KMS-11 (cell line): ENCODE data around the gene CYRIA.

ENCODE experiments used
- H2AFZ ChIP-seq: fragments of 200-600 bp; sonication (generic); 2 replicates; pipeline ENCODE4 v1.6.1; 2016; ENCODE audit warnings: antibody characterized with exemption, mixed run types, low read depth
- H3K27ac ChIP-seq: fragments of 200-600 bp; sonication (generic); 2 replicates; pipeline ENCODE4 v1.6.1; 2016; ENCODE audit warnings: mild to moderate bottlenecking, mixed run types
- H3K27me3 ChIP-seq: fragments of 200-600 bp; sonication (generic); 2 replicates; pipeline ENCODE4 v1.6.1; 2017; ENCODE audit warnings: mild to moderate bottlenecking, low read depth, mixed run types, moderate library complexity; ENCODE audit not compliant: insufficient read depth
- H3K36me3 ChIP-seq: fragments of 200-600 bp; sonication (generic); 2 replicates; pipeline ENCODE4 v1.6.1; 2017; ENCODE audit warnings: mild to moderate bottlenecking, mixed run types; ENCODE audit not compliant: insufficient read depth
- H3K4me1 ChIP-seq: fragments of 200-600 bp; sonication (generic); 2 replicates; pipeline ENCODE4 v1.6.1; 2016; ENCODE audit warnings: mild to moderate bottlenecking, low read depth, mixed run types; ENCODE audit not compliant: poor library complexity, severe bottlenecking
- H3K4me2 ChIP-seq: fragments of 200-600 bp; sonication (generic); 2 replicates; pipeline ENCODE4 v1.7.0; 2016; ENCODE audit warnings: mild to moderate bottlenecking, mixed run types
- H3K4me3 ChIP-seq: fragments of 200-600 bp; sonication (generic); IDR thresholded peaks from 2 replicates; pipeline ENCODE4 v1.6.1; 2017; ENCODE audit warnings: low read depth, low read length, mixed read lengths; ENCODE audit not compliant: insufficient read depth
- H3K79me2 ChIP-seq: fragments of 200-600 bp; sonication (generic); 2 replicates; pipeline ENCODE4 v1.6.1; 2016; ENCODE audit warnings: low read depth, mixed run types; ENCODE audit not compliant: insufficient read depth
- H3K9ac ChIP-seq: fragments of 200-600 bp; sonication (generic); 2 replicates; pipeline ENCODE4 v1.6.1; 2016; ENCODE audit warnings: mild to moderate bottlenecking, mixed run types
- H4K20me1 ChIP-seq: fragments of 200-600 bp; sonication (generic); 2 replicates; pipeline ENCODE4 v1.6.1; 2016; ENCODE audit warnings: mild to moderate bottlenecking, mixed run types; ENCODE audit not compliant: insufficient read depth
- TF ChIP-seq, protein P1 (sequence below): fragments of 200-600 bp; sonication (generic); conservative IDR thresholded peaks from 2 replicates; pipeline ENCODE4 v1.6.1; 2017; ENCODE audit warnings: low read depth, mild to moderate bottlenecking, antibody characterized with exemption, low read length, moderate library complexity, mixed read lengths

Gene CYRIA

DNA sequence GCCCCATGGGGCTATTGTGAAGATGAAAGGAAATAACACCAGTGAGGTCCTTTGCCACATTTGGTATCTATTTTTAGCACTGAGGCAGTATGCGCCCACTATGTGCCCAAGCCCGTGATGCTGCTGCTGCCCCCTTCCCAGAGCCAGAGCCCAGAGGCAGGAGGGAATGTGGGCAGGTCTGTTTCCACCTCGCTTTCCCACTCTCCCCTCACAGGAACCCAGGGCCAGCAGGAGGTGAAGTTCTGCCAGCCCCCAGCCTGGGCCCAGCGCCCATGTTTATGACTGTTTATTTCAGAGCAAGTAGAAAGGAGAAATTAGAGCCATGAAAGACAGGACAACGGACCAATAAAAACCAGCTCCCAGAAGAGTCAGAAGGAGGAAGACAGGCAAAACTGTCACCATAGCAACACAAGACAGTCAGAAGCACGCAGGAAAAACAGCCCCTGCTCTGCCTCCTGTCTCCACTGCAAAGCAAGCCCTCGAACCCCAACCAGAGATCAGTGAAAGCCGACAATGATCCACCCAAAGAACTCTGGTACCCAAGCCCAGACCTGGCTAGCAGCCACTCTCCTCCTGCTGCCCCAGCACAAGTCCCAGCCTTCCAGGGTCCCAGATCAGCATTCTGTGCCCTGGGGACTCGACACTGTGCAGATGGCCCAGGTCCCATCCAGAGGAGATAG is 1.4 kb downstream of the CYRIA start:
- TF ChIP-seq, protein P1, sequence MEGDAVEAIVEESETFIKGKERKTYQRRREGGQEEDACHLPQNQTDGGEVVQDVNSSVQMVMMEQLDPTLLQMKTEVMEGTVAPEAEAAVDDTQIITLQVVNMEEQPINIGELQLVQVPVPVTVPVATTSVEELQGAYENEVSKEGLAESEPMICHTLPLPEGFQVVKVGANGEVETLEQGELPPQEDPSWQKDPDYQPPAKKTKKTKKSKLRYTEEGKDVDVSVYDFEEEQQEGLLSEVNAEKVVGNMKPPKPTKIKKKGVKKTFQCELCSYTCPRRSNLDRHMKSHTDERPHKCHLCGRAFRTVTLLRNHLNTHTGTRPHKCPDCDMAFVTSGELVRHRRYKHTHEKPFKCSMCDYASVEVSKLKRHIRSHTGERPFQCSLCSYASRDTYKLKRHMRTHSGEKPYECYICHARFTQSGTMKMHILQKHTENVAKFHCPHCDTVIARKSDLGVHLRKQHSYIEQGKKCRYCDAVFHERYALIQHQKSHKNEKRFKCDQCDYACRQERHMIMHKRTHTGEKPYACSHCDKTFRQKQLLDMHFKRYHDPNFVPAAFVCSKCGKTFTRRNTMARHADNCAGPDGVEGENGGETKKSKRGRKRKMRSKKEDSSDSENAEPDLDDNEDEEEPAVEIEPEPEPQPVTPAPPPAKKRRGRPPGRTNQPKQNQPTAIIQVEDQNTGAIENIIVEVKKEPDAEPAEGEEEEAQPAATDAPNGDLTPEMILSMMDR = no peak
- Histone ChIP-seq H3K27ac (no peak overlapping the region), H3K4me2 (no peak overlapping the region), H2AFZ (no peak overlapping the region), H4K20me1 (no peaks in the 10 kb centered on the region), H3K9ac (no peak overlapping the region), H3K4me3 (no peak overlapping the region), H3K4me1 (peaks cover 4% of the 10 kb centered on the region), H3K79me2 (no peaks in the 10 kb centered on the region), H3K36me3 (no peaks in the 10 kb centered on the region), H3K27me3 (no peaks in the 10 kb centered on the region)

DNA sequence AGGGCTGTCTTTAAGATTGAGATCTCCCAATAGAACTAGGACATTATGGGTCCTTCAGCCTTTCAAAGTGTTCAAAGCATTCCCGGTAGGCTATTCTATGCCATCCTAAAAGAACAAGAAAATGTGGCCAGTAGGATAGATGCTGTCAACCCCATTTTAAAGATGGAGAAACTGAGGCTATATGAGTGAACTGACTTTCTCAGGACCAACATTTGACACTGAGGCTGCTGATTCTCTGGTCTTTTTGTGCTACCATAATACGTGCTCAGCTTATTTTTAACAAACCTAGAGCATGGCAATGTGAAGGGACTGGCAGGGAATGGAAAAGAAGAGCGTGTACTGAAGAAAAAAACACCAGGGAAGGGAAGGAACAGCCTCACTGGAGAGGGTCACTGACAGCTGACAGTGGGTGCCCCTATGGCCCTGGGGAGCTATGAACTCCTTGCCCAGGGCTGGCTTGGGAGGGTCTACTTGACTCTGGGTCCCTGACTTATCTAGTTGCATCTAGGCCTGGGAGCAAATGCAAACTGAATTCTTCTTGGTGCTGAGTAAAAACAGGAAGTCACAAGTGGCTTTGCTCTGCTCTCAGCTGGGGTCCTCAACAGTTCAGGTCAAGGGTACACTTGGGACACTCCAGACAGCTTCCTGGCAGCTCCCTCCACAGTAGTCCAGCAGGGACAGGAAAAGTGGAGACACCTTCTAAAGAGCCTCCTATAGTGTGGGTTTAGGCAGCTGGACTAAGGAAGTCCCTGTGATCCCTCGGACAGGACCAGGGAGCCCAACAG is 2.3 kb downstream of the CYRIA start:
- Histone ChIP-seq H3K36me3 (no peaks in the 10 kb centered on the region), H3K4me2 (no peak overlapping the region), H3K27me3 (no peaks in the 10 kb centered on the region), H3K9ac (no peak overlapping the region), H3K27ac (no peak overlapping the region), H2AFZ (no peak overlapping the region), H3K4me1 (peaks cover 4% of the 10 kb centered on the region), H3K79me2 (no peaks in the 10 kb centered on the region), H4K20me1 (no peaks in the 10 kb centered on the region), H3K4me3 (no peak overlapping the region)
- TF ChIP-seq, protein P1 = no peak

DNA sequence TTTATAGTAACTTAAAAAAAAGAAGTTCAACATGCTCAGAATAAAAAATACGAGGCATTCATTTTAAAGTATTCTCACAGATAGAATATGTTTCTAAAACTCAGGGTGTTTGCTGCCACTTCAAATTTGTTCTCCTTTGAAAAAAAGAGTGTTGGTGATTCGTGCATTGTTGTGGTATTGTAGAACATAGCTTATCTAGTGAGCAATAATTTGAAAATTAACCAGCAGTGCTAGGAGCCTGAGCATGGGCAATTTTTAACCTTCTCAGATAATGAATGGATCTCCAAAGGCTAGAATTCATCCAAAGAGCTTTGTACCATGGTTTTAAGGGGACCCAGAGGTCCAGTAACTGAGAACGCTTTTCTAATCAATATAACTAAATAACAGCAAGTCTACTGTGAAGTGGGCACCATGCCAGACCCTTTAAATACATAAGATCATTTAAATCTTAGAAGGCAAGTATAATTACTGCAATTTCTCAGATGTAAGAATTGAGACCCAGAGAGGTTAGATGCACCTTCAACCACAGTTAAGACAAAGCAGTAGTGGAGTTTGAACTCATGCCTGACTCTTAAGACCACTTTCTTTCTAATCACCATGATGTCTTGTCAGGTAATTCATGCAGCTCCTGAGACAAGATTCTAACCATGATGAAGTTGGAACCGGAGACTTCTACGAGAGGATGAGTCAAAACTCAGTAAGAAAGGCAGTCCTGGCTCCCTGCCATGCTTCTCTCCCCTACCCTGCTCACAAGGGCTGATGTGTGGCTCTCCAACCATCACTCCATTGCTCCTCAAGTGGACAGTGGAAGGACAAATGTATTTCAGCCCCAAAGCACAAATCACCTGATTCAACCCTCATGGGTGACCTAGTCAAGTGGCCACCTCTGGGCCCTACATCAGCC is 3.4 kb downstream of the CYRIA start:
- H3K27me3 ChIP-seq = no peaks in the 10 kb centered on the region
- H4K20me1 ChIP-seq = no peaks in the 10 kb centered on the region
- H2AFZ ChIP-seq = no peak overlapping the region
- peaks cover 4% of the 10 kb centered on the region for H3K4me1 ChIP-seq
- no peak overlapping the region for H3K27ac ChIP-seq
- H3K79me2 ChIP-seq = no peaks in the 10 kb centered on the region
- no peak overlapping the region for H3K4me2 ChIP-seq
- H3K4me3 ChIP-seq = no peak overlapping the region
- TF ChIP-seq, protein P1 = no peak
- H3K9ac ChIP-seq = no peak overlapping the region
- no peaks in the 10 kb centered on the region for H3K36me3 ChIP-seq

DNA sequence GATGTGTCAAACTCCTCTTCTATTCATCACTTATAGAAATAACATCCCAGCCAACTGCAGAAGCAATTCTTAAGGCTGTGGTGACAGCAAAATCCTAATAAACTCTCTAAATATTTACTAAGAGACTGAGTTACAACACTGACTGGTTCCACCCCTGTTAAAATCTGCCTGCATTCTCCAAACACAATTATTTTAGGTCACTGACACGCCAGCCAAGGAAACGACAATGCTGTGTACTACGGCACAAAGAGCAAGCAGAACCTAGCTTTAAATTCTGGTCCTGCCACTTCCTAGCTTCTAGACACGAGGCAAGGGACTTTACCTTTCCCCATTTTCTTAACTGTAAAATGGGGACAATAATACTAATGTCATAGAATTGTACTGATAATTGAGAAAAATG is 4.1 kb downstream of the CYRIA start:
- Histone ChIP-seq H4K20me1 (no peaks in the 10 kb centered on the region), H3K27me3 (no peaks in the 10 kb centered on the region), H3K4me2 (no peak overlapping the region), H2AFZ (no peak overlapping the region), H3K36me3 (no peaks in the 10 kb centered on the region), H3K4me1 (peaks cover 4% of the 10 kb centered on the region), H3K4me3 (no peak overlapping the region), H3K9ac (no peak overlapping the region), H3K79me2 (no peaks in the 10 kb centered on the region), H3K27ac (no peak overlapping the region)
- TF ChIP-seq, protein P1 = no peak
